HG02970 (cell line): ENCODE data around the gene ARHGAP8.
"Not testable (repeated sequence)": the region's sequence is repeated elsewhere in the genome, so short reads cannot be mapped to it uniquely, and the experiment has no call there.

ENCODE experiments used
- ATAC-seq: cut with Tn5 transposase; IDR thresholded peaks from one replicate; pipeline ENCODE4 v1.9.1; 2021; ENCODE audit warnings: mild to moderate bottlenecking, moderate library complexity, moderate number of reproducible peaks; ENCODE audit not compliant: unreplicated experiment, low FRiP score

ARHGAP8 gene

GRCh38 chr22:44847380-44847779, 95.0 kb downstream of the ARHGAP8 start:
- no peak for ATAC-seq

- no peak for ATAC-seq
Measured at GRCh38 chr22:44847892-44848291, 95.5 kb downstream of the ARHGAP8 start.

- no peak for ATAC-seq
Measured at GRCh38 chr22:44848296-44848741, 95.9 kb downstream of the ARHGAP8 start.

GRCh38 chr22:44848791-44849420, 96.5 kb downstream of the ARHGAP8 start:
- ATAC-seq, result no peak

GRCh38 chr22:44850946-44851345, 98.6 kb downstream of the ARHGAP8 start:
- no peak for ATAC-seq

- ATAC-seq, result not testable (repeated sequence)
Measured at GRCh38 chr22:44854641-44855040, 102.3 kb downstream of the ARHGAP8 start.

- ATAC-seq, result no peak
Measured at GRCh38 chr22:44855855-44856254, 103.5 kb downstream of the ARHGAP8 start.

GRCh38 chr22:44858819-44859218, 106.4 kb downstream of the ARHGAP8 start:
- ATAC-seq, result not testable (repeated sequence)

GRCh38 chr22:44859641-44860040, 107.3 kb downstream of the ARHGAP8 start:
- ATAC-seq, result no peak

GRCh38 chr22:44860311-44860710, 107.9 kb downstream of the ARHGAP8 start:
- no peak for ATAC-seq

GRCh38 chr22:44861245-44861644, 108.9 kb downstream of the ARHGAP8 start:
- ATAC-seq, result no peak

GRCh38 chr22:44862281-44862680, 109.9 kb downstream of the ARHGAP8 start:
- ATAC-seq, result no peak

- no peak for ATAC-seq
Measured at GRCh38 chr22:44862981-44863860, 110.8 kb downstream of the ARHGAP8 start.

GRCh38 chr22:44865193-44866057, 113.0 kb downstream of the ARHGAP8 start:
- no peak for ATAC-seq

GRCh38 chr22:44869196-44869595, 116.8 kb downstream of the ARHGAP8 start:
- no peak for ATAC-seq

- no peak for ATAC-seq
Measured at GRCh38 chr22:44870021-44870420, 117.6 kb downstream of the ARHGAP8 start.

- ATAC-seq, result no peak
Measured at GRCh38 chr22:44871782-44872181, 119.4 kb downstream of the ARHGAP8 start.

- no peak for ATAC-seq
Measured at GRCh38 chr22:44876921-44877320, 124.5 kb downstream of the ARHGAP8 start.

- ATAC-seq, result no peak
Measured at GRCh38 chr22:44878483-44879300, 126.3 kb downstream of the ARHGAP8 start.

GRCh38 chr22:44879301-44879680, 126.9 kb downstream of the ARHGAP8 start:
- ATAC-seq, result no peak
